ENCODE data around the gene CCDC149.

- TF ChIP-seq CTCF (IDR thresholded peaks at IDR 0.05 in 4 of 5, conservative IDR thresholded peaks at IDR 0.05 in 1 of 5) (no peak), POLR2A (IDR thresholded peaks at IDR 0.05) (no peak)
These were observed 24.9 kb downstream of the CCDC149 start for GRCh38 chr4:24887881-24888430.
